ENCODE results near the gene SKOR1. TPM values are rescaled to one million over a fixed set of nuclear protein-coding genes. Genes with fewer than 3 reads are reported as not detected.

Gene SKOR1
- total and polyA plus RNA-seq, 2 of the 13 experiments (the other 11 are each of a cell fraction or from before 2014, with no cell fraction given): 0.09 to 0.11 TPM

DNA sequence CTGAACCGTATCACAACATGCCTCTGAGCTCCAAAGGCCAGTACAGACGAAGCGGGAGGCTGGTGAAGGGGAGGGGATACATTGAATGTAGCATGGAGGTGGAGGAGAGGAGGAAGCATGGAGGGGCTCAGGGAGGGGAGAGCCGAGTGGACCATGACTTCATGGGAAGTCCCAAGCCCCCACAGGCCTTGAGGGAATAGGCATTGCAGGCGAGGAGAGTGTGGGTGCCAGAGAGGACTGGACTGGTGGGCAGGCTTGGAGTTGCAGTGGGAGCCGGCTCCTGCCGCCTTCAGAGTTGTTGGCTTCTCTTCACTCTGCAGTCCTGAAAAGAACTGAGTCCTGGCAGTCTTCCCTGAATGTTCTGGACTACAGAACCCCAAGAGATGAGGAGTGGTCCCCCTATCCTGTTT lies 17.8 kb downstream of the SKOR1 start (continued):
- TF ChIP-seq, protein P1, sequence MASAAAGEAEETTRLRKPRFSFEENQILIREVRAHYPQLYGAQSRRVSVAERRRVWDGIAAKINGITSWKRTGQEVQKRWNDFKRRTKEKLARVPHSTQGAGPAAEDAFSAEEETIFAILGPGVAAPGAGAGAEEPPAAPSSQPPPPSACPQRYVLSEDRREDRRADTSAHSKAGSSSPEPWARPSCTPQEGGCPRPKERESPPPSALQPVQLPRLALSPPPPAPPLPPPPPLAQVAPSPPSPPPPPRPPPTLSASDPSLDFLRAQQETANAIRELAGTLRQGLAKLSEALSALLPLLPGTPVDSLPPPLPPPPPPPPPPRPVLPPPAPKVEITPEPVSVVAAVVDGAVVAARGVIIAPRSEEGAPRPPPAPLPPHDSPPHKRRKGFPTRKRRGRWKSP (CRISPR knock-in tag; IDR thresholded peaks at IDR 0.05): 0 out of 2 replicates have a peak, but pooled peaks have one; percentile 24
- TF ChIP-seq ZSCAN9 (CRISPR knock-in tag; IDR thresholded peaks at IDR 0.05; ENCODE audit: borderline replicate concordance) (0 out of 2 replicates have a peak, but pooled peaks have one; percentile 35), PHF20 (CRISPR knock-in tag; IDR thresholded peaks at IDR 0.05) (no peak), ZMYM4 (CRISPR knock-in tag; IDR thresholded peaks at IDR 0.05) (no peak), ZNF572 (CRISPR knock-in tag; IDR thresholded peaks at IDR 0.05) (no peak), ZNF768 (CRISPR knock-in tag; IDR thresholded peaks at IDR 0.05) (no peak), MTF2 (CRISPR knock-in tag; IDR thresholded peaks at IDR 0.05; ENCODE audit: borderline replicate concordance) (no peak), RBAK (CRISPR knock-in tag; IDR thresholded peaks at IDR 0.05) (no peak), HOXA5 (CRISPR knock-in tag; IDR thresholded peaks at IDR 0.05) (0 out of 2 replicates have a peak, but pooled peaks have one; percentile 6)
- TF ChIP-seq, protein P2, sequence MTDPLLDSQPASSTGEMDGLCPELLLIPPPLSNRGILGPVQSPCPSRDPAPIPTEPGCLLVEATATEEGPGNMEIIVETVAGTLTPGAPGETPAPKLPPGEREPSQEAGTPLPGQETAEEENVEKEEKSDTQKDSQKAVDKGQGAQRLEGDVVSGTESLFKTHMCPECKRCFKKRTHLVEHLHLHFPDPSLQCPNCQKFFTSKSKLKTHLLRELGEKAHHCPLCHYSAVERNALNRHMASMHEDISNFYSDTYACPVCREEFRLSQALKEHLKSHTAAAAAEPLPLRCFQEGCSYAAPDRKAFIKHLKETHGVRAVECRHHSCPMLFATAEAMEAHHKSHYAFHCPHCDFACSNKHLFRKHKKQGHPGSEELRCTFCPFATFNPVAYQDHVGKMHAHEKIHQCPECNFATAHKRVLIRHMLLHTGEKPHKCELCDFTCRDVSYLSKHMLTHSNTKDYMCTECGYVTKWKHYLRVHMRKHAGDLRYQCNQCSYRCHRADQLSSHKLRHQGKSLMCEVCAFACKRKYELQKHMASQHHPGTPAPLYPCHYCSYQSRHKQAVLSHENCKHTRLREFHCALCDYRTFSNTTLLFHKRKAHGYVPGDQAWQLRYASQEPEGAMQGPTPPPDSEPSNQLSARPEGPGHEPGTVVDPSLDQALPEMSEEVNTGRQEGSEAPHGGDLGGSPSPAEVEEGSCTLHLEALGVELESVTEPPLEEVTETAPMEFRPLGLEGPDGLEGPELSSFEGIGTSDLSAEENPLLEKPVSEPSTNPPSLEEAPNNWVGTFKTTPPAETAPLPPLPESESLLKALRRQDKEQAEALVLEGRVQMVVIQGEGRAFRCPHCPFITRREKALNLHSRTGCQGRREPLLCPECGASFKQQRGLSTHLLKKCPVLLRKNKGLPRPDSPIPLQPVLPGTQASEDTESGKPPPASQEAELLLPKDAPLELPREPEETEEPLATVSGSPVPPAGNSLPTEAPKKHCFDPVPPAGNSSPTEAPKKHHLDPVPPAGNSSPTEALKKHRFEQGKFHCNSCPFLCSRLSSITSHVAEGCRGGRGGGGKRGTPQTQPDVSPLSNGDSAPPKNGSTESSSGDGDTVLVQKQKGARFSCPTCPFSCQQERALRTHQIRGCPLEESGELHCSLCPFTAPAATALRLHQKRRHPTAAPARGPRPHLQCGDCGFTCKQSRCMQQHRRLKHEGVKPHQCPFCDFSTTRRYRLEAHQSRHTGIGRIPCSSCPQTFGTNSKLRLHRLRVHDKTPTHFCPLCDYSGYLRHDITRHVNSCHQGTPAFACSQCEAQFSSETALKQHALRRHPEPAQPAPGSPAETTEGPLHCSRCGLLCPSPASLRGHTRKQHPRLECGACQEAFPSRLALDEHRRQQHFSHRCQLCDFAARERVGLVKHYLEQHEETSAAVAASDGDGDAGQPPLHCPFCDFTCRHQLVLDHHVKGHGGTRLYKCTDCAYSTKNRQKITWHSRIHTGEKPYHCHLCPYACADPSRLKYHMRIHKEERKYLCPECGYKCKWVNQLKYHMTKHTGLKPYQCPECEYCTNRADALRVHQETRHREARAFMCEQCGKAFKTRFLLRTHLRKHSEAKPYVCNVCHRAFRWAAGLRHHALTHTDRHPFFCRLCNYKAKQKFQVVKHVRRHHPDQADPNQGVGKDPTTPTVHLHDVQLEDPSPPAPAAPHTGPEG (CRISPR knock-in tag; IDR thresholded peaks at IDR 0.05): no peak
- TF ChIP-seq, protein P3, sequence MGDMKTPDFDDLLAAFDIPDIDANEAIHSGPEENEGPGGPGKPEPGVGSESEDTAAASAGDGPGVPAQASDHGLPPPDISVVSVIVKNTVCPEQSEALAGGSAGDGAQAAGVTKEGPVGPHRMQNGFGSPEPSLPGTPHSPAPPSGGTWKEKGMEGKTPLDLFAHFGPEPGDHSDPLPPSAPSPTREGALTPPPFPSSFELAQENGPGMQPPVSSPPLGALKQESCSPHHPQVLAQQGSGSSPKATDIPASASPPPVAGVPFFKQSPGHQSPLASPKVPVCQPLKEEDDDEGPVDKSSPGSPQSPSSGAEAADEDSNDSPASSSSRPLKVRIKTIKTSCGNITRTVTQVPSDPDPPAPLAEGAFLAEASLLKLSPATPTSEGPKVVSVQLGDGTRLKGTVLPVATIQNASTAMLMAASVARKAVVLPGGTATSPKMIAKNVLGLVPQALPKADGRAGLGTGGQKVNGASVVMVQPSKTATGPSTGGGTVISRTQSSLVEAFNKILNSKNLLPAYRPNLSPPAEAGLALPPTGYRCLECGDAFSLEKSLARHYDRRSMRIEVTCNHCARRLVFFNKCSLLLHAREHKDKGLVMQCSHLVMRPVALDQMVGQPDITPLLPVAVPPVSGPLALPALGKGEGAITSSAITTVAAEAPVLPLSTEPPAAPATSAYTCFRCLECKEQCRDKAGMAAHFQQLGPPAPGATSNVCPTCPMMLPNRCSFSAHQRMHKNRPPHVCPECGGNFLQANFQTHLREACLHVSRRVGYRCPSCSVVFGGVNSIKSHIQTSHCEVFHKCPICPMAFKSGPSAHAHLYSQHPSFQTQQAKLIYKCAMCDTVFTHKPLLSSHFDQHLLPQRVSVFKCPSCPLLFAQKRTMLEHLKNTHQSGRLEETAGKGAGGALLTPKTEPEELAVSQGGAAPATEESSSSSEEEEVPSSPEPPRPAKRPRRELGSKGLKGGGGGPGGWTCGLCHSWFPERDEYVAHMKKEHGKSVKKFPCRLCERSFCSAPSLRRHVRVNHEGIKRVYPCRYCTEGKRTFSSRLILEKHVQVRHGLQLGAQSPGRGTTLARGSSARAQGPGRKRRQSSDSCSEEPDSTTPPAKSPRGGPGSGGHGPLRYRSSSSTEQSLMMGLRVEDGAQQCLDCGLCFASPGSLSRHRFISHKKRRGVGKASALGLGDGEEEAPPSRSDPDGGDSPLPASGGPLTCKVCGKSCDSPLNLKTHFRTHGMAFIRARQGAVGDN (CRISPR knock-in tag; IDR thresholded peaks at IDR 0.05): peak; percentile 61
- TF ChIP-seq, protein P4, sequence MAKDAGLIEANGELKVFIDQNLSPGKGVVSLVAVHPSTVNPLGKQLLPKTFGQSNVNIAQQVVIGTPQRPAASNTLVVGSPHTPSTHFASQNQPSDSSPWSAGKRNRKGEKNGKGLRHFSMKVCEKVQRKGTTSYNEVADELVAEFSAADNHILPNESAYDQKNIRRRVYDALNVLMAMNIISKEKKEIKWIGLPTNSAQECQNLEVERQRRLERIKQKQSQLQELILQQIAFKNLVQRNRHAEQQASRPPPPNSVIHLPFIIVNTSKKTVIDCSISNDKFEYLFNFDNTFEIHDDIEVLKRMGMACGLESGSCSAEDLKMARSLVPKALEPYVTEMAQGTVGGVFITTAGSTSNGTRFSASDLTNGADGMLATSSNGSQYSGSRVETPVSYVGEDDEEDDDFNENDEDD (CRISPR knock-in tag; IDR thresholded peaks at IDR 0.05; ENCODE audit: borderline replicate concordance): 0 out of 2 replicates have a peak, but pooled peaks have one; percentile 18
- TF ChIP-seq, protein P5, sequence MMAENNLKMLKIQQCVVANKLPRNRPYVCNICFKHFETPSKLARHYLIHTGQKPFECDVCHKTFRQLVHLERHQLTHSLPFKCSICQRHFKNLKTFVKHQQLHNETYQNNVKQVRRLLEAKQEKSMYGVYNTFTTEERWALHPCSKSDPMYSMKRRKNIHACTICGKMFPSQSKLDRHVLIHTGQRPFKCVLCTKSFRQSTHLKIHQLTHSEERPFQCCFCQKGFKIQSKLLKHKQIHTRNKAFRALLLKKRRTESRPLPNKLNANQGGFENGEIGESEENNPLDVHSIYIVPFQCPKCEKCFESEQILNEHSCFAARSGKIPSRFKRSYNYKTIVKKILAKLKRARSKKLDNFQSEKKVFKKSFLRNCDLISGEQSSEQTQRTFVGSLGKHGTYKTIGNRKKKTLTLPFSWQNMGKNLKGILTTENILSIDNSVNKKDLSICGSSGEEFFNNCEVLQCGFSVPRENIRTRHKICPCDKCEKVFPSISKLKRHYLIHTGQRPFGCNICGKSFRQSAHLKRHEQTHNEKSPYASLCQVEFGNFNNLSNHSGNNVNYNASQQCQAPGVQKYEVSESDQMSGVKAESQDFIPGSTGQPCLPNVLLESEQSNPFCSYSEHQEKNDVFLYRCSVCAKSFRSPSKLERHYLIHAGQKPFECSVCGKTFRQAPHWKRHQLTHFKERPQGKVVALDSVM (CRISPR knock-in tag; IDR thresholded peaks at IDR 0.05): 0 out of 2 replicates have a peak, but pooled peaks have one; percentile 6

Measured in HepG2 (cell line).